Rectal smooth muscle tissue (tissue), 1 donor: ENCODE data around the gene PCTP.

Experiments
- H3K27ac ChIP-seq: one replicate; pipeline ENCODE4 v1.7.0; 2013; ENCODE audit warnings: low read depth, low read length, inconsistent platforms
- H3K27me3 ChIP-seq: one replicate; pipeline ENCODE4 v1.7.0; 2013; ENCODE audit warnings: low read length; ENCODE audit not compliant: control insufficient read depth, insufficient read depth
- H3K36me3 ChIP-seq: one replicate; pipeline ENCODE4 v1.7.0; 2013; ENCODE audit warnings: low read length; ENCODE audit not compliant: control insufficient read depth, insufficient read depth
- H3K4me1 ChIP-seq: one replicate; pipeline ENCODE4 v1.7.0; 2013; ENCODE audit warnings: low read length; ENCODE audit not compliant: control insufficient read depth, insufficient read depth
- H3K4me3 ChIP-seq: one replicate; pipeline ENCODE4 v1.7.0; 2013; ENCODE audit warnings: low read length
- H3K9ac ChIP-seq: one replicate; pipeline ENCODE4 v1.7.0; 2013; ENCODE audit warnings: low read length

The PCTP gene

GRCh38 chr17:55768936-55769624 lies 18.2 kb downstream of the PCTP start:
- Histone ChIP-seq H3K36me3 (peaks cover 15% of the 10 kb centered on the region), H3K9ac (no peak overlapping the region), H3K27me3 (no peaks in the 10 kb centered on the region), H3K27ac (peak overlapping the region; percentile 28), H3K4me1 (peaks cover 9% of the 10 kb centered on the region), H3K4me3 (no peak overlapping the region)

- Histone ChIP-seq H3K27me3 (no peaks in the 10 kb centered on the region), H3K4me1 (peaks cover 9% of the 10 kb centered on the region), H3K27ac (peak overlapping the region; percentile 4), H3K4me3 (no peak overlapping the region), H3K36me3 (peaks cover 15% of the 10 kb centered on the region), H3K9ac (no peak overlapping the region)
These were observed 18.8 kb downstream of the PCTP start for GRCh38 chr17:55769625-55770000.

DNA sequence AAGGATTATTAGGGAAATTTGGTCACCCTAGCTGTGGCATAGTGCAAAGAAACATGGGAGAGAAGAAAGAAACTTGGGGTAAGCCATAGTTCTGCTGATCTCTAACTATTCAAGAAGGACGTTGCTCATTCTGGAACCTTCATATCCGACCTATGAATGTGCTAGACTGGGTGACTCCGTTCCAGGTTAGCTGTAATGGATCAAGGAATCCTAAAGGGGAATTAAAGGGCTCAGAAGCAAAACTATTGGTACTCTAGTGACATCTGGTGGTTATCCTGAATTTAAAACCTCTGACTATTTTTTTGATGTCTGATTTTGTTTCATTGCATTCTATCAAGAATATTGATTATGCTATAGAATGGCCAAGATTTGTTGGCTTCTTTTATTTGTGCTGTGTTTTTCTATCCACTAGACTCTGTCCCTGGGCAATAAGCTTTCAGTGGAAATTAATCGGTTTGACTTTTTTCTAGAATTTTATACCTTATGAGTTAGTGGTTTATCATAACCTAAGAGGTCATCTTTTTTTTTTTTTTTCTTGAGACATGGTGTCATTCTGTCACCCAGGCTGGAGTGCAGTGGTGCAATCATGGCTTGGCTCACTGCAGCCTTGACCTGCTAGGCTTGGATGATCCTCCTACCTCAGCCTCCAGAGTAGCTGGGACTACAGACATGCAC lies 19.5 kb downstream of the PCTP start:
- Histone ChIP-seq H3K9ac (no peak overlapping the region), H3K27ac (no peak overlapping the region), H3K36me3 (peaks cover 15% of the 10 kb centered on the region), H3K4me1 (peaks cover 9% of the 10 kb centered on the region), H3K4me3 (no peak overlapping the region), H3K27me3 (no peaks in the 10 kb centered on the region)

GRCh38 chr17:55772086-55772485 lies 21.2 kb downstream of the PCTP start:
- Histone ChIP-seq H3K27me3 (no peaks in the 10 kb centered on the region), H3K9ac (no peak overlapping the region), H3K4me3 (no peak overlapping the region), H3K36me3 (peaks cover 20% of the 10 kb centered on the region), H3K4me1 (peaks cover 9% of the 10 kb centered on the region), H3K27ac (no peak overlapping the region)

DNA sequence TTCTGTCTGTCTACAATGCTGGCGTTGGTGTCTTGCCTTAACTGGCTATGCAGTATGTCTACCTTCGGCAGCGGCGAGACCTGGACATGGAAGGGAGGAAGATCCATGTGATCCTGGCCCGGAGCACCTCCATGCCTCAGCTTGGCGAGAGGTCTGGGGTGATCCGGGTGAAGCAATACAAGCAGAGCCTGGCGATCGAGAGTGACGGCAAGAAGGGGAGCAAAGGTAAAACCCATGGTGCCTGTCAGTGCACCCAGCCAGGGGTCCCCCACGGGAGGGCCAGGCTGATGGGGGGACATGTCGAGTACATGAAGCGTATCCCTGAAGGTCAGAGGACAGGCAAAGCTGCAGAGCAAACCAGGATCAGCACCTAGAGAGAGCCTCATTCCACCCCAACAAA lies 22.8 kb downstream of the PCTP start:
- no peak overlapping the region for H3K4me3 ChIP-seq
- H3K27ac ChIP-seq: no peak overlapping the region
- peaks cover 20% of the 10 kb centered on the region for H3K36me3 ChIP-seq
- H3K27me3 ChIP-seq: no peaks in the 10 kb centered on the region
- H3K4me1 ChIP-seq: peaks cover 9% of the 10 kb centered on the region
- no peak overlapping the region for H3K9ac ChIP-seq

- Histone ChIP-seq H3K27ac (no peak overlapping the region), H3K4me3 (no peak overlapping the region), H3K27me3 (no peaks in the 10 kb centered on the region), H3K4me1 (peaks cover 3% of the 10 kb centered on the region), H3K9ac (no peak overlapping the region), H3K36me3 (peaks cover 20% of the 10 kb centered on the region)
These were observed 24.0 kb downstream of the PCTP start for GRCh38 chr17:55774846-55775271.

- Histone ChIP-seq H3K4me1 (no peaks in the 10 kb centered on the region), H3K27me3 (no peaks in the 10 kb centered on the region), H3K36me3 (peaks cover 18% of the 10 kb centered on the region), H3K4me3 (no peak overlapping the region), H3K27ac (no peak overlapping the region), H3K9ac (no peak overlapping the region)
These were observed 25.4 kb downstream of the PCTP start for GRCh38 chr17:55776271-55776670.

- Histone ChIP-seq H3K36me3 (peaks cover 14% of the 10 kb centered on the region), H3K27me3 (no peaks in the 10 kb centered on the region), H3K4me1 (no peaks in the 10 kb centered on the region), H3K4me3 (no peak overlapping the region), H3K27ac (no peak overlapping the region), H3K9ac (no peak overlapping the region)
These were observed 26.7 kb downstream of the PCTP start for GRCh38 chr17:55777471-55777971.

DNA sequence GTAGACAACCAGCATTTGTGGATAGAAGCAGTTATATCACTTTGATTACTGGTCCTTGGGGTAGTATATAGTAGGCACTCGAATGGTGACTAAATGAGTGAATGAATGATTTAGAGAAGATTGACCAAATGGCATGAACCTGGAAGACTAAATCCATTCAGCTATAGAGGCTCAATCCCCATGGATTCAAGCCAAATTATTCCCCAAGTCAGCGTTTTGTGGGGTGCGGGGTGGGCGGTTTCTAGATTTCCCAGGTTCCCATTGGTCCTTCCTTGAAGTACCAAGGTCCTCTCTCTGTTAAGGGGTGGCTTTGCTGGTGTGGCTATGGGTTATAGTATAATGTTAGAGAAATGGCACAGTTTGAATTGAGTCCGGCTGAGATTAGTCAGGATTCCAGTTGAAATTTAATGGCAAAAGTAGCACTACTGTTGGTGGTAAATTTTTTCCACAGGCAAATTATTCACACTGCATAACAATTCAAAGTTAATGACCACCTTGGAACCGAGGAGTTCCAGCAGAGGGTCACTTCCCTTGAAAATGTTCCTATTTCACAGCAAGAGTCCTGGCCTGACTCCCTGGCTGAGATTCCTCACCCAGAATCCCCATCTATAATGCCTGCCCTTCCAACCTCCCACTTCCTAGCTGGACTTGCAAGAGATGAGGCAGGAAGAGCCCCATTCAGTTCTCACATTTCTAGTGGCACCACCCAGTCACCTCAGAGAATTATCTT lies 27.7 kb downstream of the PCTP start:
- Histone ChIP-seq H3K9ac (no peak overlapping the region), H3K4me3 (no peak overlapping the region), H3K36me3 (peaks cover 9% of the 10 kb centered on the region), H3K27me3 (no peaks in the 10 kb centered on the region), H3K4me1 (no peaks in the 10 kb centered on the region), H3K27ac (no peak overlapping the region)

GRCh38 chr17:55783684-55784245 lies 32.9 kb downstream of the PCTP start:
- H3K4me1 ChIP-seq: no peaks in the 10 kb centered on the region
- H3K4me3 ChIP-seq: no peak overlapping the region
- no peak overlapping the region for H3K27ac ChIP-seq
- H3K27me3 ChIP-seq: no peaks in the 10 kb centered on the region
- H3K9ac ChIP-seq: no peak overlapping the region
- H3K36me3 ChIP-seq: no peaks in the 10 kb centered on the region

DNA sequence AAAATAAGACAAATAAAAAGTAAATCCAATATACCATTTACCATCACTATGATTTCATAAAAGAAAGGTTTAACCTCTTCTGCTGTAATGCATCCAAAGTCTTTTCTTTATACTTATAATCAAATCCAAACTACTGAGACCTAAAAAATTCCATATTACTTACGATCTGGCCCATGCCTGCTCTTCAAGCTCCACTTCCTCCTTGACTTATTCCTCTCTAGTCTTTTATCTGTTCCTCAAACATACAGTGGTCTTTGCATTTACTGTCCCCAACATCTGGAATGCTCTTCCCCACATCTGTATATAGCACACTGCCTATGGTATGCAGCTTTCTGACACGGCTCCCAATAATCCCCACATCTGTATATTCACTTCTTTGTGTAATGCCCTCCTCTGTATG lies 33.8 kb downstream of the PCTP start:
- H3K27me3 ChIP-seq: no peaks in the 10 kb centered on the region
- no peaks in the 10 kb centered on the region for H3K4me1 ChIP-seq
- no peaks in the 10 kb centered on the region for H3K36me3 ChIP-seq
- no peak overlapping the region for H3K27ac ChIP-seq
- no peak overlapping the region for H3K9ac ChIP-seq
- no peak overlapping the region for H3K4me3 ChIP-seq

- no peak overlapping the region for H3K4me3 ChIP-seq
- no peak overlapping the region for H3K9ac ChIP-seq
- H3K36me3 ChIP-seq: no peaks in the 10 kb centered on the region
- no peak overlapping the region for H3K27ac ChIP-seq
- no peaks in the 10 kb centered on the region for H3K4me1 ChIP-seq
- no peaks in the 10 kb centered on the region for H3K27me3 ChIP-seq
These were observed 34.3 kb downstream of the PCTP start for GRCh38 chr17:55785181-55785580.
